ENCODE results near the gene ANKRD30A. TPM values are rescaled to one million over a fixed set of nuclear protein-coding genes. Genes with fewer than 3 reads are reported as not detected.
"Not testable (repeated sequence)": the region's sequence is repeated elsewhere in the genome, so short reads cannot be mapped to it uniquely, and the experiment has no call there.

ANKRD30A gene
- total RNA-seq, 1 donor from 2014 or later, result not detected

GRCh38 chr10:37240223-37240622 lies 114.8 kb downstream of the ANKRD30A start:
- Histone ChIP-seq H3K36me3 (no peaks in the 10 kb centered on the region), H3K27ac (no peak overlapping the region), H3K4me1 (no peaks in the 10 kb centered on the region), H3K27me3 (no peaks in the 10 kb centered on the region), H3K9me3 (no peaks in the 10 kb centered on the region), H3K4me3 (no peak overlapping the region)
- DNase-seq (ENCODE audit: low spot score in 2 of 2), result no peak
- intact Hi-C loops (cut with DNase I), result no loop called here
- TF ChIP-seq CTCF (IDR thresholded peaks at IDR 0.05), result no peak

- H3K4me1 ChIP-seq, result no peaks in the 10 kb centered on the region
- no peak for DNase-seq (ENCODE audit: low spot score in 2 of 2)
- no peak overlapping the region for H3K27ac ChIP-seq
- no peaks in the 10 kb centered on the region for H3K36me3 ChIP-seq
- H3K27me3 ChIP-seq, result no peaks in the 10 kb centered on the region
- no peak overlapping the region for H3K4me3 ChIP-seq
- intact Hi-C loops (cut with DNase I), result no loop called here
- TF ChIP-seq CTCF (IDR thresholded peaks at IDR 0.05), result no peak
- H3K9me3 ChIP-seq, result no peaks in the 10 kb centered on the region
Observed at GRCh38 chr10:37246637-37247036, 121.2 kb downstream of the ANKRD30A start.

- H3K4me3 ChIP-seq; H3K36me3 ChIP-seq; DNase-seq (ENCODE audit: low spot score in 2 of 2); intact Hi-C loops (cut with DNase I); H3K9me3 ChIP-seq; H3K4me1 ChIP-seq; H3K27ac ChIP-seq; H3K27me3 ChIP-seq: not testable (repeated sequence)
Observed at GRCh38 chr10:37255837-37256236, 130.4 kb downstream of the ANKRD30A start.

GRCh38 chr10:37263304-37263703 lies 137.9 kb downstream of the ANKRD30A start:
- Histone ChIP-seq H3K4me3 (no peak overlapping the region), H3K36me3 (no peaks in the 10 kb centered on the region), H3K4me1 (no peaks in the 10 kb centered on the region), H3K9me3 (no peaks in the 10 kb centered on the region), H3K27me3 (no peaks in the 10 kb centered on the region), H3K27ac (no peak overlapping the region)
- DNase-seq (ENCODE audit: low spot score in 2 of 2), result no peak
- no peak for TF ChIP-seq CTCF (IDR thresholded peaks at IDR 0.05)
- intact Hi-C loops (cut with DNase I), result no loop called here

- no peak for TF ChIP-seq CTCF (IDR thresholded peaks at IDR 0.05)
- Histone ChIP-seq H3K27ac (no peak overlapping the region), H3K36me3 (no peaks in the 10 kb centered on the region), H3K27me3 (no peaks in the 10 kb centered on the region), H3K4me1 (no peaks in the 10 kb centered on the region), H3K9me3 (no peaks in the 10 kb centered on the region), H3K4me3 (no peak overlapping the region)
- intact Hi-C loops (cut with DNase I), result no loop called here
- no peak for DNase-seq (ENCODE audit: low spot score in 2 of 2)
Observed at GRCh38 chr10:37268266-37268665, 142.9 kb downstream of the ANKRD30A start.

GRCh38 chr10:37269554-37270256 lies 144.3 kb downstream of the ANKRD30A start:
- Histone ChIP-seq H3K4me1 (no peaks in the 10 kb centered on the region), H3K27ac (no peak overlapping the region), H3K27me3 (no peaks in the 10 kb centered on the region), H3K9me3 (no peaks in the 10 kb centered on the region), H3K4me3 (no peak overlapping the region), H3K36me3 (no peaks in the 10 kb centered on the region)
- intact Hi-C loops (cut with DNase I), result no loop called here
- no peak for TF ChIP-seq CTCF (IDR thresholded peaks at IDR 0.05)
- no peak for DNase-seq (ENCODE audit: low spot score in 2 of 2)
